ENCODE measurements around the gene EXD3. TPM values are rescaled to one million over a fixed set of nuclear protein-coding genes. Genes with fewer than 3 reads are reported as not detected.

Gene EXD3
- total RNA-seq, 1 experiment from 2014 or later: 15.3 TPM

- Histone ChIP-seq H3K79me1 (ENCODE audit: insufficient read depth, low read depth, low read length, poor library complexity, severe bottlenecking) (no peaks in the 10 kb centered on the region), H2BK12ac (ENCODE audit: insufficient read length, low read depth, low read length) (no peak overlapping the region), H3K4me1 (ENCODE audit: insufficient read depth, low read length) (peaks cover 5% of the 10 kb centered on the region; the same call in 1 of the 2 replicates), H3K27ac (ENCODE audit: insufficient read length, low read depth, low read length) (no peak overlapping the region), H3T11ph (ENCODE audit: low read length) (no peak overlapping the region), H3K14ac (ENCODE audit: insufficient read depth, low read length) (no peak overlapping the region), H2BK15ac (ENCODE audit: low read depth, low read length) (no peak overlapping the region), H3K4me2 (ENCODE audit: insufficient read depth, insufficient read length, low read length) (peak overlapping the region; percentile 31), H4K91ac (ENCODE audit: insufficient read length, low read depth, low read length) (no peak overlapping the region), H2BK5ac (ENCODE audit: insufficient read length, low read length) (no peak overlapping the region), H3K56ac (ENCODE audit: insufficient read length, low read depth, low read length) (no peak overlapping the region), H3K9ac (ENCODE audit: extremely low read depth, insufficient read length, low read length) (no peak overlapping the region), H2AFZ (ENCODE audit: low read length) (no peak overlapping the region), H3K23ac (ENCODE audit: insufficient read length, low read depth, low read length) (no peak overlapping the region), H3K9me3 (ENCODE audit: control insufficient read depth, low read depth, low read length) (no peaks in the 10 kb centered on the region), H3K18ac (ENCODE audit: insufficient read length, low read depth, low read length) (no peak overlapping the region), H2AK5ac (ENCODE audit: insufficient read length, low read length) (no peak overlapping the region), H3K27me3 (ENCODE audit: insufficient read depth, low read length) (peaks cover 5% of the 10 kb centered on the region; the same call in 1 of the 2 replicates), H4K20me1 (ENCODE audit: control insufficient read depth, insufficient read depth, insufficient read length) (no peaks in the 10 kb centered on the region), H3K23me2 (ENCODE audit: insufficient read length, low read depth, low read length, poor library complexity, severe bottlenecking) (peaks cover 7% of the 10 kb centered on the region), H2BK120ac (ENCODE audit: low read depth, low read length, poor library complexity, severe bottlenecking) (no peak overlapping the region), H4K8ac (replicated peaks; ENCODE audit: insufficient read length, low read depth, low read length) (no peak overlapping the region), H2BK20ac (ENCODE audit: low read depth, low read length, poor library complexity, severe bottlenecking) (no peak overlapping the region), H4K5ac (ENCODE audit: insufficient read length, low read depth, low read length) (no peak overlapping the region), H3K79me2 (ENCODE audit: insufficient read depth, low read length) (no peaks in the 10 kb centered on the region), H3K4ac (ENCODE audit: low read depth, low read length) (no peak overlapping the region)
- Mint-ChIP-seq H3K4me3 (peak overlapping the region; percentile 80 to 99), H3K36me3 (ENCODE audit: insufficient read depth in 1 of 3, low read depth in 3 of 3) (peaks cover 0 to 2% (median 0%) of the 10 kb centered on the region in 3 experiments; a peak in 3 of 7 replicates), H3K27me3 (ENCODE audit: low read depth) (peaks cover 43% of the 10 kb centered on the region), H3K9me3 (peaks cover 0 to 2% of the 10 kb centered on the region in 2 experiments; a peak in 3 of 5 replicates), H3K27ac (peak overlapping the region; percentile 57 to 96 (median 93); a peak in 5 of 7 replicates), H3K4me1 (peaks cover 36 to 53% of the 10 kb centered on the region in 2 experiments)
- WGBS (ENCODE audit: extremely low coverage, insufficient read length, low lambda C conversion rate): no CpG with 5 or more reads among the region's 25 CpGs
- TF ChIP-seq CTCF (conservative IDR thresholded peaks at IDR 0.05): no peak
- DNase-seq: peak; percentile 68
Observed at GRCh38 chr9:137300567-137301080, 122.3 kb downstream of the EXD3 start.
